CD4-positive, alpha-beta T cell (primary cell): ENCODE measurements around the gene GHITM. TPM values are rescaled to one million over a fixed set of nuclear protein-coding genes. Genes with fewer than 3 reads are reported as not detected.

Experiments
- ATAC-seq: fragments of 200-7000 bp; cut with Tn5 transposase; one replicate; pipeline ENCODE4 v1.10.0; 2022; ENCODE audit warnings: mild to moderate bottlenecking; ENCODE audit not compliant: poor library complexity
- CTCF ChIA-PET: fragments of 350-600 bp; sonication (Branson Sonifier 250); formaldehyde crosslinking; loops from one replicate; lab custom pipeline; 2021; ENCODE audit warnings: antibody characterized with exemption, inconsistent platforms; lab: Charles Lee
- POLR2A ChIA-PET: fragments of 350-600 bp; sonication (Branson Sonifier 250); formaldehyde crosslinking; loops from one replicate; lab custom pipeline; 2021; ENCODE audit warnings: antibody characterized with exemption, inconsistent platforms; lab: Charles Lee
- DNase-seq, 14 experiments: peaks; one replicate each; pipeline ENCODE4 v3.0.0-alpha.2; 2013 to 2020; ENCODE audit warnings: mixed read lengths in 2 of 14
- H3K27ac ChIP-seq, 2 donors: one replicate each; pipeline versions ENCODE4 v1.5.1 to v1.7.0; 2013; ENCODE audit warnings: low read length in 2 of 2, low read depth in 1 of 2, mild to moderate bottlenecking in 1 of 2
- H3K27me3 ChIP-seq, 2 experiments: 1 replicate in 1 of 2; 2 replicates in 1 of 2; pipeline versions ENCODE4 v1.6.1 to v1.7.0; 2013; ENCODE audit warnings: low read length in 2 of 2, control low read depth in 1 of 2, mild to moderate bottlenecking in 1 of 2, moderate library complexity in 1 of 2; ENCODE audit not compliant: insufficient read depth in 2 of 2, control insufficient read depth in 1 of 2
- H3K36me3 ChIP-seq: one replicate; pipeline ENCODE4 v1.6.1; 2013; ENCODE audit warnings: low read length, control low read depth; ENCODE audit not compliant: insufficient read depth
- H3K4me1 ChIP-seq: one replicate; pipeline ENCODE4 v1.6.1; 2013; ENCODE audit warnings: low read length, control low read depth; ENCODE audit not compliant: insufficient read depth
- H3K4me3 ChIP-seq: one replicate; pipeline ENCODE4 v1.5.1; 2013; ENCODE audit warnings: mild to moderate bottlenecking, low read length, moderate library complexity
- H3K9me3 ChIP-seq, 2 experiments: 1 replicate in 1 of 2; 2 replicates in 1 of 2; pipeline versions ENCODE4 v1.6.1 to v1.7.0; 2013; ENCODE audit warnings: low read length in 2 of 2, mild to moderate bottlenecking in 2 of 2, control low read depth in 1 of 2, moderate library complexity in 1 of 2; ENCODE audit not compliant: control insufficient read depth in 1 of 2, insufficient read depth in 1 of 2
- H3K27ac Mint-ChIP-seq: one replicate; pipeline ENCODE4 v1.8.0; 2020; ENCODE audit warnings: mixed read lengths
- H3K27me3 Mint-ChIP-seq: one replicate; pipeline ENCODE4 v1.8.0; 2021; ENCODE audit warnings: mixed read lengths
- H3K36me3 Mint-ChIP-seq: one replicate; pipeline ENCODE4 v1.8.0; 2021; ENCODE audit warnings: low read depth, mixed read lengths
- H3K4me1 Mint-ChIP-seq: one replicate; pipeline ENCODE4 v1.8.0; 2021; ENCODE audit warnings: low read depth, mixed read lengths
- H3K4me3 Mint-ChIP-seq: one replicate; pipeline ENCODE4 v1.8.0; 2020; ENCODE audit warnings: mild to moderate bottlenecking, mixed read lengths
- H3K9me3 Mint-ChIP-seq: one replicate; pipeline ENCODE4 v1.8.0; 2020; ENCODE audit warnings: mixed read lengths
- intact Hi-C, 2 experiments: fragments of 100-400 bp; cut with DNase I in 1 of 2; cut with micrococcal nuclease in 1 of 2; formaldehyde crosslinking; loops; one replicate each; pipeline versions ENCODE4 v1.15.1 to v1.9.0; 2023 to 2025; cut with DNase I, micrococcal nuclease
- total RNA-seq, 174 experiments: library from RNA in 2 of 174; stranded (reverse) in 2 of 174; gene quantifications; one replicate each; pipeline ENCODE4 v1.2.3 and lab custom pipeline; 2021 to 2026
- TF ChIP-seq, protein P1 (sequence below): fragments of 200-600 bp; IDR thresholded peaks from one replicate; pipeline ENCODE4 v1.8.0; 2022; ENCODE audit warnings: antibody characterized with exemption, mild to moderate bottlenecking

The GHITM gene
- total RNA-seq, 2 experiments from 2014 or later = 64.7 to 67.9 TPM

DNA sequence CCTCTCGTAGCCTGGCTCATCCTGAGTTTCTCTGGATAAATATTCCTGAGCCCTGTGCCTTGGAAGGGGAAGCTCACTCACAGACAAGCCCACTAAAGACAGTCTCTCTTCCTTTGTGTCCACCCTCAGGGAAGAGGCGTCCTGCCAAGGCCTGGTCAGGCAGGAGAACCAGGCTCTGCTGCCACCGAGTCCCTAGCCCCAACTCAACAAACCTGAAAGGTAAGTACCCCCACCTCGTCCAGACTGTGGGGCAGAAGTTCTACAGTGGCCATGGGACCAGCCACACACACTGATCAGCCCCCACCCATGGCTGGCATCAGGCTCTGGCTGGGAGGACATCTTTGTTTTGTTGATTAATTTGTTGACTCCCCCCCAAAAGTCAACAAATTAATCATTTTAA lies 37.0 kb downstream of the GHITM start:
- POLR2A ChIA-PET = interaction anchor here (1.5 to 1.6 kb wide), 2 partner anchors 32 to 38 kb away, joined by 5 to 18 read pairs; partner anchors contain the start of gene GHITM
- peak overlapping the region in 1 of 2 donors; percentile 68 for H3K27ac ChIP-seq

GRCh38 chr10:84176836-84177474 lies 37.6 kb downstream of the GHITM start:
- Histone ChIP-seq H3K27me3 (no peaks in the 10 kb centered on the region), H3K4me3 (no peak overlapping the region), H3K36me3 (no peaks in the 10 kb centered on the region), H3K4me1 (peaks cover 33% of the 10 kb centered on the region), H3K9me3 (peaks cover 0 to 11% of the 10 kb centered on the region in 2 experiments), H3K27ac (peak overlapping the region; percentile 15 to 68)
- ChIA-PET CTCF (interaction anchor here (1.2 kb wide), 1 partner anchor 360 kb away, joined by 3 read pairs; no protein-coding TSS in a partner anchor), POLR2A (interaction anchor here (0.8 to 1.6 kb wide), 8 partner anchors 14 to 157 kb away, joined by 3 to 18 read pairs (median 4); partner anchors contain the start of genes CDHR1 and GHITM)
- ATAC-seq (no peak), DNase-seq (no peak)
- no peaks in the 10 kb centered on the region for H3K36me3 Mint-ChIP-seq
- intact Hi-C loops = loop anchor here in 1 of 2 experiments (1.0 kb wide), 1 partner anchor 14 kb away; no protein-coding TSS in a partner anchor
- peaks cover 13% of the 10 kb centered on the region for H3K4me1 Mint-ChIP-seq
- no peaks in the 10 kb centered on the region for H3K27me3 Mint-ChIP-seq
- peak overlapping the region; percentile 11 for H3K4me3 Mint-ChIP-seq
- no peak overlapping the region for H3K27ac Mint-ChIP-seq
- TF ChIP-seq, protein P1, sequence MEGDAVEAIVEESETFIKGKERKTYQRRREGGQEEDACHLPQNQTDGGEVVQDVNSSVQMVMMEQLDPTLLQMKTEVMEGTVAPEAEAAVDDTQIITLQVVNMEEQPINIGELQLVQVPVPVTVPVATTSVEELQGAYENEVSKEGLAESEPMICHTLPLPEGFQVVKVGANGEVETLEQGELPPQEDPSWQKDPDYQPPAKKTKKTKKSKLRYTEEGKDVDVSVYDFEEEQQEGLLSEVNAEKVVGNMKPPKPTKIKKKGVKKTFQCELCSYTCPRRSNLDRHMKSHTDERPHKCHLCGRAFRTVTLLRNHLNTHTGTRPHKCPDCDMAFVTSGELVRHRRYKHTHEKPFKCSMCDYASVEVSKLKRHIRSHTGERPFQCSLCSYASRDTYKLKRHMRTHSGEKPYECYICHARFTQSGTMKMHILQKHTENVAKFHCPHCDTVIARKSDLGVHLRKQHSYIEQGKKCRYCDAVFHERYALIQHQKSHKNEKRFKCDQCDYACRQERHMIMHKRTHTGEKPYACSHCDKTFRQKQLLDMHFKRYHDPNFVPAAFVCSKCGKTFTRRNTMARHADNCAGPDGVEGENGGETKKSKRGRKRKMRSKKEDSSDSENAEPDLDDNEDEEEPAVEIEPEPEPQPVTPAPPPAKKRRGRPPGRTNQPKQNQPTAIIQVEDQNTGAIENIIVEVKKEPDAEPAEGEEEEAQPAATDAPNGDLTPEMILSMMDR = no peak
- no peaks in the 10 kb centered on the region for H3K9me3 Mint-ChIP-seq

More for the DNA sequence above, 37.0 kb downstream of the GHITM start:
- H3K4me1 ChIP-seq = peaks cover 33% of the 10 kb centered on the region
- no peak overlapping the region for H3K4me3 ChIP-seq
- Mint-ChIP-seq H3K27me3 (no peaks in the 10 kb centered on the region), H3K36me3 (no peaks in the 10 kb centered on the region), H3K4me1 (peaks cover 13% of the 10 kb centered on the region), H3K4me3 (no peak overlapping the region), H3K27ac (no peak overlapping the region), H3K9me3 (no peaks in the 10 kb centered on the region)
- intact Hi-C loops = no loop called here
- TF ChIP-seq, protein P1 = no peak
- ATAC-seq (no peak), DNase-seq (no peak)
- peaks cover 0 to 11% of the 10 kb centered on the region in 2 experiments for H3K9me3 ChIP-seq
- no peaks in the 10 kb centered on the region for H3K36me3 ChIP-seq
- no peaks in the 10 kb centered on the region for H3K27me3 ChIP-seq
- CTCF ChIA-PET = no interaction called here

- intact Hi-C loops = loop anchor here in 1 of 2 experiments (1.0 kb wide), 1 partner anchor 14 kb away; no protein-coding TSS in a partner anchor
- H3K4me3 ChIP-seq = no peak overlapping the region
- no peaks in the 10 kb centered on the region for H3K9me3 Mint-ChIP-seq
Observed at GRCh38 chr10:84177541-84178141, 38.3 kb downstream of the GHITM start.

More at GRCh38 chr10:84177541-84178141, 38.3 kb downstream of the GHITM start:
- ATAC-seq = peak; percentile 79
- peaks cover 0 to 11% of the 10 kb centered on the region in 2 experiments for H3K9me3 ChIP-seq
- Mint-ChIP-seq H3K27me3 (no peaks in the 10 kb centered on the region), H3K4me1 (peaks cover 13% of the 10 kb centered on the region), H3K27ac (no peak overlapping the region), H3K4me3 (no peak overlapping the region), H3K36me3 (no peaks in the 10 kb centered on the region)
- peak overlapping the region; percentile 5 to 68 for H3K27ac ChIP-seq
- DNase-seq = peak in 12 of 14 experiments; percentile 10 to 86 (median 43)
- TF ChIP-seq, protein P1 = no peak
- no peaks in the 10 kb centered on the region for H3K27me3 ChIP-seq
- ChIA-PET CTCF (interaction anchor here (1.2 kb wide), 1 partner anchor 360 kb away, joined by 3 read pairs; no protein-coding TSS in a partner anchor), POLR2A (interaction anchor here (0.6 to 1.6 kb wide), 11 partner anchors 14 to 156 kb away, joined by 3 to 18 read pairs (median 4); partner anchors contain the start of genes CCSER2, CDHR1 and GHITM)
- peaks cover 33% of the 10 kb centered on the region for H3K4me1 ChIP-seq
- H3K36me3 ChIP-seq = no peaks in the 10 kb centered on the region
